NT2/D1 (cell line): ENCODE results near the gene FMNL2.

Source experiments
- SUZ12 ChIP-seq: IDR thresholded peaks from 2 replicates; pipeline ENCODE4 v1.6.1; 2011; ENCODE audit not compliant: insufficient read length, insufficient read depth; ENCODE audit errors: extremely low read depth
- YY1 ChIP-seq: IDR thresholded peaks from 2 replicates; pipeline ENCODE4 v1.6.1; 2011; ENCODE audit not compliant: insufficient read length, insufficient read depth
- ZNF274 ChIP-seq: IDR thresholded peaks from 2 replicates; pipeline ENCODE4 v1.6.1; 2011; ENCODE audit warnings: mild to moderate bottlenecking, low read depth, low read length

DNA sequence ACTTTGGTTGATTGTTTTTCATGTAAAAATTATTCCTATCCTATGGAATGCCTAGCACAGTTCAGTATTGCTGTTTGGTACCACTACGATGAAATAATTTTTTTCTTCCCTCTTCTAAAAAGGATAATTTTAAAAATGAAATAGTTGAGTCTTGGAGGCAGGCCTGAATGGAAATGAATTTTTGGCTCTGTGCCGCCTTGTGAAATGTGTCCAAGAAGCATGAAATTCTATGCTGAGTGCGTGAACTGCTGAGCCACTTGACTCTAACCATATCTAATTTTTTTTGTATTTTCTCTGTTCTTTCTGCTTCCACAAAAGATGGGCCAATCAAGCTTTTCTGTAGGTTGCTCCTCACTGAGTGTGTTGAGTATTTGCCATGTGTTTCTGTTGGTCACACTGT lies 287.2 kb downstream of the FMNL2 start:
- TF ChIP-seq YY1 (no peak), ZNF274 (no peak), SUZ12 (no peak)
